Nephron (organoid): Measurements from ENCODE around the gene ARSI.

Experiments used
- H3K27ac Mint-ChIP-seq, 3 experiments: 2 replicates each; pipeline ENCODE4 v1.8.0; 2020; ENCODE audit warnings: mixed read lengths in 3 of 3, mild to moderate bottlenecking in 2 of 3, moderate library complexity in 1 of 3
- H3K27me3 Mint-ChIP-seq: 2 replicates; pipeline ENCODE4 v1.8.0; 2021; ENCODE audit warnings: low read depth, mild to moderate bottlenecking, moderate library complexity, mixed read lengths
- H3K36me3 Mint-ChIP-seq: 2 replicates; pipeline ENCODE4 v1.8.0; 2020; ENCODE audit warnings: low read depth, mixed read lengths
- H3K4me1 Mint-ChIP-seq: 2 replicates; pipeline ENCODE4 v1.8.0; 2020; ENCODE audit warnings: mixed read lengths
- H3K4me3 Mint-ChIP-seq, 3 experiments: 2 replicates each; pipeline ENCODE4 v1.8.0; 2020; ENCODE audit warnings: mild to moderate bottlenecking in 3 of 3, mixed read lengths in 3 of 3, moderate library complexity in 2 of 3
- H3K9me3 Mint-ChIP-seq: 2 replicates; pipeline ENCODE4 v1.8.0; 2020; ENCODE audit warnings: mixed read lengths
- CTCF ChIP-seq, 3 experiments: fragments of 200-600 bp; sonication (generic); IDR thresholded peaks; one replicate each; pipeline ENCODE4 v1.5.0; 2021; ENCODE audit warnings: antibody characterized with exemption in 3 of 3; ENCODE audit not compliant: unreplicated experiment in 3 of 3

ARSI gene

GRCh38 chr5:150346592-150346991, 43.9 kb upstream of the ARSI start:
- Mint-ChIP-seq H3K27me3 (no peaks in the 10 kb centered on the region), H3K36me3 (no peaks in the 10 kb centered on the region), H3K27ac (no peak overlapping the region), H3K4me3 (no peak overlapping the region), H3K4me1 (peaks cover 5% of the 10 kb centered on the region), H3K9me3 (no peaks in the 10 kb centered on the region)
- no peak for TF ChIP-seq CTCF (IDR thresholded peaks at IDR 0.05; ENCODE audit: unreplicated experiment in 3 of 3)

- no peak for TF ChIP-seq CTCF (IDR thresholded peaks at IDR 0.05; ENCODE audit: unreplicated experiment in 3 of 3)
- no peaks in the 10 kb centered on the region for H3K27me3 Mint-ChIP-seq
- H3K9me3 Mint-ChIP-seq = no peaks in the 10 kb centered on the region
- H3K4me1 Mint-ChIP-seq = peaks cover 3% of the 10 kb centered on the region
- no peaks in the 10 kb centered on the region for H3K36me3 Mint-ChIP-seq
- no peak overlapping the region for H3K4me3 Mint-ChIP-seq
- no peak overlapping the region for H3K27ac Mint-ChIP-seq
These were observed 43.0 kb upstream of the ARSI start for GRCh38 chr5:150345716-150346115.

- no peak for TF ChIP-seq CTCF (IDR thresholded peaks at IDR 0.05; ENCODE audit: unreplicated experiment in 3 of 3)
- Mint-ChIP-seq H3K27ac (no peak overlapping the region), H3K36me3 (no peaks in the 10 kb centered on the region), H3K4me1 (peaks cover 11% of the 10 kb centered on the region), H3K4me3 (no peak overlapping the region), H3K9me3 (no peaks in the 10 kb centered on the region), H3K27me3 (no peaks in the 10 kb centered on the region)
These were observed 41.4 kb upstream of the ARSI start for GRCh38 chr5:150343994-150344631.

GRCh38 chr5:150342583-150342982, 39.9 kb upstream of the ARSI start:
- H3K4me1 Mint-ChIP-seq = peaks cover 17% of the 10 kb centered on the region
- no peak for TF ChIP-seq CTCF (IDR thresholded peaks at IDR 0.05; ENCODE audit: unreplicated experiment in 3 of 3)
- no peaks in the 10 kb centered on the region for H3K9me3 Mint-ChIP-seq
- H3K36me3 Mint-ChIP-seq = no peaks in the 10 kb centered on the region
- H3K27ac Mint-ChIP-seq = no peak overlapping the region
- H3K27me3 Mint-ChIP-seq = no peaks in the 10 kb centered on the region
- no peak overlapping the region for H3K4me3 Mint-ChIP-seq

- no peaks in the 10 kb centered on the region for H3K36me3 Mint-ChIP-seq
- TF ChIP-seq CTCF (IDR thresholded peaks at IDR 0.05; ENCODE audit: unreplicated experiment in 3 of 3) = no peak
- H3K27me3 Mint-ChIP-seq = no peaks in the 10 kb centered on the region
- H3K9me3 Mint-ChIP-seq = no peaks in the 10 kb centered on the region
- peaks cover 21% of the 10 kb centered on the region for H3K4me1 Mint-ChIP-seq
- H3K4me3 Mint-ChIP-seq = no peak overlapping the region
- H3K27ac Mint-ChIP-seq = no peak overlapping the region
These were observed 39.3 kb upstream of the ARSI start for GRCh38 chr5:150341989-150342388.

- Mint-ChIP-seq H3K4me3 (no peak overlapping the region), H3K9me3 (no peaks in the 10 kb centered on the region), H3K27ac (no peak overlapping the region), H3K4me1 (peaks cover 21% of the 10 kb centered on the region), H3K27me3 (no peaks in the 10 kb centered on the region), H3K36me3 (no peaks in the 10 kb centered on the region)
- no peak for TF ChIP-seq CTCF (IDR thresholded peaks at IDR 0.05; ENCODE audit: unreplicated experiment in 3 of 3)
These were observed 38.6 kb upstream of the ARSI start for GRCh38 chr5:150341331-150341730.
